Measurements from ENCODE around the gene TMEM239.
A peak's percentile ranks its signal among the peaks of the same experiment; 100 is the strongest.
"Not testable (repeated sequence)": the region's sequence is repeated elsewhere in the genome, so short reads cannot be mapped to it uniquely, and the experiment has no call there.

Gene TMEM239

GRCh38 chr20:2820896-2821869 is 5.0 kb downstream of the TMEM239 start:
- no peak for DNase-seq (ENCODE audit: low read depth)

DNA sequence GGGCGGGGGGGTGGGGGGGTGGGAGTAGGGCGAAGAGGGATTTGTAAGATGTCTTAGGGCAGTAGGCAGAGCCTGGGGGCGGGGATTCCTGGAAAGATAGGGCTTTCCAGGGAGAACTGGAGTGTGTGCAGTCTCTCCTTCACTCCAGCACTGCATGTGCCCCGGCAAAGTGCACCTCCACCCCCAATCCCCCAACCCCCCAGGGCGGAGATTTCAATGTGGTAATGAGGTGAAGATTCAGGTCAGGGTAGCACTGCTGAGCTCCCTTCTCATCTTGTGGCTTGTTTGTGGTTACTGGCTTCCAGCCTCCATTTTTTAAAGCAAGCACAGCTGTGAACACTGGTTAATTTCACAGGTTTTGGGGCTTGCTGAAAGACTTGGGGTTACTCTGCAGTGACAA is 5.9 kb downstream of the TMEM239 start:
- peak; percentile 23 for DNase-seq (ENCODE audit: low read depth)

- no peak for DNase-seq (ENCODE audit: low read depth)
Observed at GRCh38 chr20:2825761-2826160, 9.6 kb downstream of the TMEM239 start.

GRCh38 chr20:2826655-2827054 is 10.5 kb downstream of the TMEM239 start:
- no peak for DNase-seq (ENCODE audit: low read depth)

GRCh38 chr20:2829376-2829775 is 13.2 kb downstream of the TMEM239 start:
- no peak for DNase-seq (ENCODE audit: low read depth)

DNA sequence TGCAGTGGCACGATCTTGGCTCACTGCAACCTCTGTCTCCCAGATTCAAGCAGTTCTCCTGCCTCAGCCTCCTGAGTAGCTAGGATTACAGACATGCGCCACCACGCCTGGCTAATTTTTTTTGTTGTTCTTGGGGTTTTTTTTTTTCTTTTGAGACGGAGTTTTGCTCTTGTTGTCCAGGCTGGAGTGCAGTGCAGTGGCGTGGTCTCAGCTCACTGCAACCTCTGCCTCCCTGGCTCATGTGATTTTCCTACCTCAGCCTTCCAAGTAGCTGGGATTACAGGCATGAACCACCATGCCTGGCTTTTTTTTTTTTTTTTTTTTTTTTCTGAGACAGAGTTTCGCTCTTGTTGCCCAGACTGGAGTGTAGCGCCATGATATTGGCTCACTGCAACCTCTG is 15.0 kb downstream of the TMEM239 start:
- not testable (repeated sequence) for DNase-seq (ENCODE audit: low read depth)

- DNase-seq (ENCODE audit: low read depth): no peak
Observed at GRCh38 chr20:2833761-2834160, 17.6 kb downstream of the TMEM239 start.

DNA sequence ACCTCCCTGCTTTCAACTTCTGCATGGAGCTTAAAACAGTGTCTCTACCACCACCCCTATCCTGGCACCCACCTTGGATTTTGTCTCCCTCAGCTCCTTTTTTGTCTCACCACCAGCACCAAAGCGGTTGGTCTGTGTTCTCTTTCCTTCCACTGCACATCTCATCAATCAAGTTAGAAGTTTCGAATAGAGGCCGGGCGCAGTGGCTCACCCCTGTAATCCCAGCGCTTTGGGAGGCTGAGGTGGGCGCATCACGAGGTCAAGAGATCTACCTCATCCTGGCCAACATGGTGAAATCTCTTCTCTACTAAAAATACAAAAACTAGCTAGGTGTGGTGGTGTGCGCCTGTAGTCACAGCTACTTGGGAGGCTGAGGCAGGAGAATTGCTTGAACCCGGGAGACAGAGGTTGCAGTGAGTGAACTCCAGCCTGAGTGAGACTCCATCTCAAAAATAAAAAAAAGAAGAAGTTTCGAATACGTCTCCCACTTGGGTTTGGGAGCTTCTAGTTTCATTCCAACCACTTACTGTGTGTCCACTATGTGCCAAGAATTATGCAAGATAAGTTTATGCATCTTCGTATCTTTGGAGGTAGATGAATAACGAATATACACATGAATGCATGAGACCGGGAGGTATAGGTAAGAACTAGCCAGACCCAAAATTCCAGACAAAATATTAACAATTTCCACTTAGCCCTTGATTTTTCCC is 18.4 kb downstream of the TMEM239 start:
- no peak for DNase-seq (ENCODE audit: low read depth)

DNA sequence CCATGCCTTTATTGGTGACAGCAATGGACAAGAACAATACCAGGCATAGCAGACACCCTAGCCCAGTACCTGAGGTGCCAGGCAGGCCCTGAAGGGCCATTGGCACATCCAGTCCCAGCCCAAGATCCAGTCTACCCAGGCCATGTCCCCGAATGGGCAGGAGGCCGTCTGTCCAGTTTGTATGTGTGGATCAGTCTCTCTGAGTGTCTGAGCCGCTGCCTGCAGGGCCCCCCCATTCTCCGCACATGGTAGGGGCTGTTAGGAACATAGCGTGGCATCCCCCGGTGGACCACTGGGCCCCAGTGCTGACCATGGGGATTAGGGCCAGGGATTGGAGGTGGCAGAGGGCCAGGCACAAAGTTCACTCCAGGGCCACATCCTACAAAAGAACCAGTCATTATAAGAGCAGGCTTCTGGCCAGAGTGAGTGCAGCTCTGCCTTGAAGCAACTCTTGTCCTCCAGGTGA is 19.2 kb downstream of the TMEM239 start:
- no peak for DNase-seq (ENCODE audit: low read depth)

DNA sequence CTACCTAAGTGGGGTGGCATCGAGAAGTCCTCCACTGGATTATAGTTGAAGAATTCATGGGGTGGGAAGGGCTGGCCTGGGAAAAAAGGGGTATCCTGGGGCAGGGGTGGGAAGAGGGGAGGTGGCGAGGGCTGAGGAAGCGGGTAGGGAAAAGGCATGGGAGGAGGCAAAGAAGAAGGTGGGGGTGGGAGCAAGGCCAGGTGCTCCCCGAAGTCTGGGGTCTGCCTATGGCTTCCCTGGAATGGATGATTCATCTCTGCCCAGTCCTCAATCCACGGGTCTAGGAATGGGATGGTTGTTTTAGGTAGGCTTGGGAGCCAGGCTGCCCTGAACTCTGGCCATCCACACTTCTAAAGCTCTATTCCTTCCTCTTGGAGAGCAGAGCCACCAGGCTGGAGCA is 19.9 kb downstream of the TMEM239 start:
- no peak for DNase-seq (ENCODE audit: low read depth)

DNA sequence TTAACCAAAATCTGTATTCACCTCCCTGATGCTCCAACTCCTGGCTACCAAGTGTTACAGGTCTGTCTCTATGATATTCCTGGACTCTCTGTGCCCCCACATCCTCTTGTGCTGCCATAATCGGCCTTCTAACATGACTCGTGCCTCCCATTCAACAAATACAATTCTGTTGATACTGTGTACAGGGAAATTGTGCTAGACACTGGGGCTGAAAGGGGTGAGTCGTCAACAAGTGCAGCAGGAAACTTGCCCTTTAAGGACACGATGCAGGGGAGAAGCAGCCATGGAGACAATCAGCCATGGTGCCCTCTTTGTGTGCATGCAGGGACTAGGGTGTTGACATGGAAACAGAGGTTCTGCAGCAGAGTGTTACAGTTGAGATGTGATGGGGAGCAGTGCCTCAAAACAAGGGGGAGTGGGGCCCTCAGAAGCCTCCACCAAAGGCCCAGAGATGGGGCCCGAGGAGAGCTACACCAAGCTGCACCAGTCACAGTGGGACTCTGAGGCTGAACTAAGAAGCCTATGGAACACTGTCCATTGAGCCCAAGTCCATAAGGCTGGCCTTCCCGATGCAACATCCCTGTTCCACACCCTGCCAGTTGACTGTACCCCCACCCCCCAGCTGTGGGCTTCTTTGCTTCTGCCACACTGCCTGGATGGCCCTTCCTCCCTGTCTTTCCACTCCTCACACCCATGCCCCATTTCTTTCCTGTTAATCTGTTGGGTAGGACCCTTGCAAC is 21.2 kb downstream of the TMEM239 start:
- DNase-seq (ENCODE audit: low read depth): no peak

DNA sequence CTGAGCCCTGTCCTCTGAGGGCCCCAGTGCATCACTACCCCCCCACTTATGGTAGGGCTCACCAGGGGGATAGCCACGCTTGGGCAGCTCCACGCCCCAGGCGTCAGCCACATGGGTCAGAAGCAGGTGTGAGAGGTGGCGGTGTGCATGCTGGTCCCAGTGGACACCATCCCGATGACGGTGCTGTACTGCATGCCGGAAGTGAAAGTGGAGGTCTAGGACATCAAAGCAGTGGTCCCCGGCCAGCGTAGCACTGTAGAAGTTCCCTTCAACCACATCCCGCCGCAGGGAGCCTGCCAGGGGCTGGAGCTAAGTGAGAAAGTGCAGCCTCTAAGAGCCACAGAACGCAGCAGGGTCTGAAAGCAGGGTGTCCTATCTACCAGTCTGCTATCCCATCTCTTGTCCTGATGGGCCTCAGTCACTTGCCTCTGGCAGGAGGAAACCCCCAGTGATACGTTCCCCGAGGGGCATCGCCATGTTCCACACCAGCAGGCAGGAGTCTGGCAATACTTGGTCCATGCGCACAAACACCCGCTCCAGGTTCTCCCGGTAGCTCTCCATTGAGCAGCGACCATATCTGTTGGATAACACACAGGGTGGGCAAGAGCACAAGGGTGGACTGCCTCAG is 22.1 kb downstream of the TMEM239 start:
- DNase-seq (ENCODE audit: low read depth): no peak

DNA sequence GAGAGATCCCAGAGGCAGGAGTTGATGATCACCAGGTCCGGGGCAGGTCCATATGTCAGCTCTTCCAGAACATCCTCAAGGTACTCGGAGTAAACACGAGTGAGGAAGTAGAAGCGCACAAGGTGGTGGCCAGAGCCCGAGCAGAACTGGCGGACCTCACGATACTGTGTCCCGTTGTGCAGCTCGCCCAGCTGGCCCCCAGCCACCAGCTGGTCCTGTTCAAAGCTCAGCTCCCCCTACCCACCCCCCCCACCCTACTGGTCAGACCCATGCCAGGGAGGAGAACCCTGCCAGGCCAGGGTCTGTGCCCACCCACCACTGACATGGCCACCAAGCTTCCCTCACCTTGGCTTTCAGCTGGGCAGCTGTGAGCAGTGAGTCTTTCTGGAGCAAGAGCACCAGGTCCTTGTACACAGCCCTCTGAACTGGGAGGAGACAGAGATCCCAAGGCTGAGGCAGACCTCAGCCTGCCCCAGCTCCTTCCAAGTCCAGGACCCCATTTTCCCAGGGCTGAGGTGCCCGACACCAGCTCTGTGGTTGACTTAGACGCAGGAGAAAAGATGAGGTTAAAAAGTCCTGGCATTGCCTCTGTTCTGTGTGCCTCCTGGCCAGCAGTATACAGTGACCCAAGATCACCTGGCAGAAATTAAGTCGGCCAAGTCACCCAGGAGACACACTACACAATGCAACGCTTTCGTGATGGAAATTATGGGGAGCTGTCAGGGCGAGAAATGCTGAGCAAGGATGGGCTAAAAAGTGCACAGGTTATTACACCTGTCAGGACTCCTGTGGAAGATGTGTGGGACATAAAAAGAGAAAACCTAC is 22.9 kb downstream of the TMEM239 start:
- DNase-seq (ENCODE audit: low read depth): no peak

DNA sequence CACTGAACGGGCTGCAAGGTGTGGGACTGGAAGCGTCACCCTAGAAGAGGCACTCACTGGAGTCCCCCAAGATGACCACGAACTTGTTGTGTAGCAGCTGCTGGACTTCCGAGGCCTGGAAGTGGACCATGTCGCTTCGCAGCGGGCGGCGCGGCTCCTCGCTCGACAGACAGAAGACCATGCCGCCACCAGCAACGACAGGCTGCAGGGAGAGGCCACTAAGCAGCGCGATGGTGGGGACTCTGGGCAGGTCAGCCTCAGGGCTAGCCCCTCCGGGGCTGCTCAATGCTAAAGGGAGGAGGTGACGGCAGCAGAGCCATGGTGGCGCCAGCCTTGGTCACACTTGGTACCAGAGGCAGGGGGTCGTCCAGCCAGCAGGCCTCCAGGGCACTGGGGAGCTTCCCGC is 23.6 kb downstream of the TMEM239 start:
- DNase-seq (ENCODE audit: low read depth): no peak

DNA sequence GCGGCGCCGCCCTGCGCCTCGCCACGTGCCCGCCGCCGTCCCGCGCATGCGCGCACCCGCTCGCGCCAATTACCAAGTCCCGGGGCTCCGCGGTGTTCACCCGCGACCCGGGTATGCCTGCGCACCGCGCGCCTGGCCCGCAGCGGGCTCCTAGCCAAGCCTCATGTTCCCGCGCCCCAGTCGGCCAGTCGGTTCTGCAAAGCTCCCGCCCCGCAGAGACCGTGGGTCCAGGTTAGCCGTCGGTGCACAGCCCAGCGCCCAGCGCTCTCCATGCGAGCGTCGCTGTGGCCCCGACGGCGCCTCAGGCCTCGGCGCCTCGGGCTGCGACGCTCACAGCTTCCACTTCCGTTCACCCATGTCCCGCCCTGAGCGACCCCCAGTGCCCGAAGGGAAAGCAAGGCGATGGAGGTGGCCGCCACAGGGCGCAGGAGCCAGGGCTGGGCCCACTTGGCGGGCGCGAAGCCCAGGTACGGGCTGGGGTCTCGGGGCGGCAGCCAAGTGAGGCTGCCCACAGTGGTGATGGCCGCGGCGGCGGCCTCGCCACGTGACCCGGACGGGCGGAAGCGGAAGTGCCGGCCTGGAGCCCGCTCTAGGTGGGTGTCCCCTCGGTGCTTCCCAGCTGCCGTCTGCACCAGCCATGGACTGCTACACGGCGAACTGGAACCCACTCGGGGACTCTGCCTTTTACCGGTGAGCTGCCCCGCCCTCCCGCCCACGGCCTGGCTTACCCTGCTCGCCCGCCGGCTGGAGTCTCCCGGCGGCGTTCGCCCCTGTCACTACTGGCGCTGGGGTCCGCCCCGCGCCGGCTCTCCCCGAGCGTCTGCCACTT is 24.2 kb downstream of the TMEM239 start, which contains the start of the genes PCED1A and VPS16:
Gene PCED1A (minus strand): TSS at position 518 of the 829 bp plus-strand sequence. CDS start 743 bp downstream, outside the sequence.
Gene VPS16 (plus strand): TSS at position 608 of the 829 bp plus-strand sequence. CDS start 30 bp downstream, at position 638.
- peak; percentile 83 for DNase-seq (ENCODE audit: low read depth)

GRCh38 chr20:2840967-2841531 is 24.9 kb downstream of the TMEM239 start:
- DNase-seq (ENCODE audit: low read depth): peak; percentile 27

DNA sequence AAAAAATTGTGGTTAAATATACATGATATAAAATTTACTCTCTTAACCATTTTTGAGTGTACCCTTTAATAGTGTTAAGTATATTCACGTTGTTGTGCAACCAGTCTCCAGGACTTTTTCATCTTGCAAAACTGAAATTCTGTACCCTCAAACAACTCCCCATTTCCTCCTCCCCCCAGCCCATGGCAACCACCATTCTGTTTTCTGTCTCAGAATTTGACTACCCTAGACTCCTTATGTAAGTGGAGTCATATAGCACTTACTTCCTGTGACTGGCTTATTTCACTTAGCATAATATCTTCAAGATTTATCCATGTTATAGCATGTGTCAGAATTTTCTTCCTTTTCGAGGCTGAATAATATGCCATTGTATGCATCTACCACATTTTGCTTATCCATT is 29.4 kb downstream of the TMEM239 start:
- no peak for DNase-seq (ENCODE audit: low read depth)

GRCh38 chr20:2846698-2847097 is 30.5 kb downstream of the TMEM239 start:
- no peak for DNase-seq (ENCODE audit: low read depth)

GRCh38 chr20:2847802-2848201 is 31.6 kb downstream of the TMEM239 start:
- DNase-seq (ENCODE audit: low read depth): no peak

All from stimulated activated CD8-positive, alpha-beta memory T cell treated with anti-CD3 and anti-CD28 coated beads, Interleukin-4, amount 100 ng/mL, for 24 hours (primary cell).